ENCODE measurements around the gene SIX3.

SIX3 gene

DNA sequence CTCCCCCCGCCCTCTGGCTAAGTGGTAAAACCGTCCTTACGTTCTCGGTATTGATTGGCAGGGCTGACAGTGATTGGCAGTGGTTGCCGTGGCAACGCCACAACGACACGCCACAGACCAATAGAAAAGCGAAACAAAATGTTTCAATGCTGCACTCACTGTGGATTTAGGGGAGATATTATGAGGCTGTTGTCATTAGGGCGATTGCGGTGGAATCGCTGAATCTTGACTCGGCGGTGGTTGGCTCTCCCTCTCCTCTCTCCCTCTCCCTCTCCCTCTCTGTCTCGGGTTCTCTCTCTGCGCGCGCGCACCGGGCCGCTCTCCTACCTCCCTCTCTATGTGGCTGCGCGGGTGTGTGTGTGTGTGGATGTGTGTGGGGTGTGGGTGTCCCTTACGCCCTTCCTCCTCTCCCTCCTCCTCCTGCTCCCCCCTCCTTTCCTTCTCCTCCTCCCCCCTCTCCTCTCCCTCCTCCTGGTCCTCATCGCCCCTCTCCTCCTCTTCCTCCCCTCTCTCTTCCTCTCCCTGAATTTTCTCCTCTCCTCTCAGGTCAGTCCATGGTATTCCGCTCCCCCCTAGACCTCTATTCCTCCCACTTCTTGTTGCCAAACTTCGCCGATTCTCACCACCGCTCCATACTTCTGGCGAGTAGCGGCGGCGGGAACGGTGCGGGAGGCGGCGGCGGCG lies at the start of gene SIX3:
SIX3 (plus strand) TSS at position 152 of the 684 bp plus-strand sequence; CDS start at position 555, 403 bp downstream.
- peak; percentile 25 for DNase-seq

DNA sequence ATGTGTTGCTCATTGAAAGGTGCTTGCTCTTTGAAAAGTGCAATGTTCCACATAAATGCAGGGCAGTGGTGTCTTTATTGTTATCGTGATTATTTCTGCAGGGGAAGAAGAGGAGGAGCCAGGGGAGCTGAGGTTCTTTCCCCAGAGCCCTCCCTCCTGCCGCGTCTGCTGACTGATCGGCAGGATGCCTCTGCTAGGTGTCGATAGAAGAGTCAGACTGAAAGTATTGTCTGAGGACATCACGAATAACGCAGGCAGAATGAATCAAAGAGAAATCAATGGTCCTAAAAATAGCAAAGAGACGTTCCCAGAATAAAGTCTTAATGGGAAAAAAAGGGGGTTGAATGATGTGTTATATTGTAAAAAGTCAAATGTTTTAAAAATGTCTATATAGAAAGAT lies 47.4 kb upstream of the SIX3 start:
- no peak for DNase-seq

DNA sequence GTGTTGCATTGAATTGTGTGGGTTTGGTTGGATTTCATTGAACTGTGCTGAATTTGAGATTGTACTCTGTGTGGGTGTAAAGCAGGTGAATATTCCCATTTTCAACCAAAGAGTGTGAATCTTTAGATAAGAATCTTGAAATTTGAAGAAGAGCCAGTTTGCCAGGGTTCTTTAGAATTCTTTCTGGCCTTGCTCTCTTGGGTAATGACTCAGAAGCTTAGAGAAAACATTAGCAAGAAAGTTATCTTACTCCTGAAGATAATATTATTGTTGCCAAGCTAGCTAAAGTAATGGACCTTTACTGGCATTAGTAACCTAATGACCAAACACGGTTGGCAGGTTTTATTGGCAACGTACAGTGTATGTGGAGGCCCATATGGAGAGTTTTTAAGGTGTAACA lies 46.4 kb upstream of the SIX3 start:
- DNase-seq: no peak

DNA sequence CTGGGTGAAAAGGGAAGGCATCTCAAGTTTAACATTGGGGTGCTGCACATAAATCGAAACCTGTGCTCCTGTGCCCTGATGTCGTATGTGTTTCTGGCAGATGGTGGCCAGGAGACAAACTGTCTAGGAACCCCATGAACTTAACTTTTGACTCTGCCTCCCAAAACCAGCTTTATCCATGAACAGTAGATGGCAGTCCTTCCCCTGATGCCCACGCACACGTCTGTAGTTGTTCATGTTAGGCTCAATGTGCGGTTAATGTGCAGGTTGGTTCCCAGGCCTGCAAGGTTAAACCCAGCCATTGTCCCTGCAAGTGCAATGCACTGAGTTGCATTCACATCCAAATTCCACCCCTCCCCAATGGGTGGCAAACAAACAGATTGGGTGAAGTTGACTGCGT lies 44.1 kb upstream of the SIX3 start:
- no peak for DNase-seq

DNA sequence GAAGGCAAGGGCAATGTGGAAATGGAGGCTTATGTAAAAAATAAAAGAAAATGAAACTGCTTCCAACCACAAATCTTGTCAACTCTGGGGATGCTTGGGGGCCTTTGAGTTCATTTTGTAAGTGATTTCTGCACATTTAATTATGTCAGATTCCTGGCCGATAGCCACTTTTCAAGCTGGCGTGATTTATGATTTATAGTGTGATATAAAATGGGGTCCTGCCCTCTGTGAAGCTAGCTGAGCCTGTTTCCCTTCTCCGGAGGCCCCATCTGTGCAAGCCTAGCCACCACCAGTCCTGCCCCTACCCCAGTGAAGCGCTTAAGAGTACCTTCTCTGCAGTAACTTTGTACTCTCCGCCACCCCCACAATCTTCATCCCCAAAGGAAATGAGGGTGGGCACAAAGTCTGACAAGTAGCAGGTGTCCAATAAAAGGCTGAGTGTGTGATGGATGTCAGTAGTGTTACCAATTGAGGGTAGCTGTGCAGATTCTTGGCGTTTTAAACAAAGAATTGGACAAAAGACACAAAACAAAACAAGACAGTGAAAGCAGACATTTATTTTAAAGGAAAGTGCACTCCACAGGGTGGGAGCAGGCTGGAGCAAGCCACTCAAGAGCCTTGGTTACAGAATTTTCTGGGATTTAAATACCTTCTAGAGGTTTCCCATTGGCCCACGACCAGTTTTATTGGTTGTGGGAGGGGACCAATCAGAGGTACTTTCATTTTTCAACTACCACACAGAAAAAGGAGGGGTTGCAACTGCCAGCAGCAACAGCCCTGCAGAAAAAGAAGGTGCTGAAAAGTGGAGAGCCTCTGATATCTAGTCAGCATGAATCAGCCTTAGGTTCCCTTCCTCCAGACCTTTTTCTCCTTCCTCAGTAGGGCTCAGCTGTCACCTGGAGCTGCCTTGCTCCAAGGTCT lies 39.0 kb upstream of the SIX3 start:
- no peak for DNase-seq

DNA sequence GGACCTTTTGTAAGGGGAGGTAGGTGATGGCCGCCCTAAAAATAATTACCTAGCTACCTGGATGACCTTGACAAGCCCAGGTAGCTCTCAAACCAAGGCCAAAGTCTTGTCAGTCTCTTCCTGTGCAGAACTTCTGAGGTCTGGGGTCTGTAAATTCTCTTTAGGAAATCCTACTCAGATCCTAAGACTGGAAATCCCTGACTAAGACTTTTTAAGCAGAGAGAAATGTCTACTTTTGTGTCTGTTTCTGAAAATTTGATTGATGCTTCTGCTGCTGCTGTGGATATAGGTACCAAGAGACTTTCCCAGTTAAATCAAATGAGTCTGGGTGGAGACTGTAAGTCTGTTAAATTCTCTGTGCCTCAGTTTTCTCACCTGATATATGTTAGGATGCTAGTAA lies 36.9 kb upstream of the SIX3 start:
- no peak for DNase-seq

DNA sequence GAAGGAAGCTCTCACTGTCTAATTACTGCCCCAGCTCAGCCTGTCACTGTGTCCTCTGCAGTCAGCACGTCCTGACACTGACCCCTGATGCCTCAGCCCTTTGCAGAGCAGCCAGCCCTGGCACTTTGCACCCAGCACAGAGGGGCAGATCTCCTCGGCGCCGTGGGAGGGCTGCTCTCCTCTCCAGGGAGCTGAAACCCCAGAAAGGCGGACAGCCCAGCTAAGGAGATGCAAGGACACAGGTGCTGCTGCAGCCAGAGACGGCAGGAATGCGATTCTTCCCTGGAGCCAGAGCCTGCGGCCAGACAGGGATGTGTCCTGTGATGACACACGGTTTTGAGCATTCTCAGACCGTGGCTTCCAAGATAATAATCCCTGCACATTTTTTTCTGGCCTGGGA lies 34.5 kb upstream of the SIX3 start:
- DNase-seq: no peak

DNA sequence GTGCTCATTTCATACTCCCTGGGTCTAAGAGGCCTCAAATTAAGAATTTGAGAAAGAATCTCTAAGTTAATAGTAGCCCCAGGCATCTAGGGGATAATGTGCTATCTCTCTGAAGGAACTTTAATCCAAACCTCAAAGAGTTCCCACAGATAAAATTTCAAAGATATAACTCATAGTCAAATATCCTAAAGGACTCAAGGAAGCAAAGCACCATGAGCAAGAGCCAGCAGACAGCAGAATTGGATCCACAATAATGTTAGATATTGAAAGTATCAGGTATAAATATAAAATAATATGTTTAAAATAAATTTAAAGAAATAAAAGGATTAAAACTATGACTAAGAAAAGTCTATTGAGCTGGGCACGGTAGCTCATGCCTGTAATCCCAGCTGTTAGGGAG lies 31.7 kb upstream of the SIX3 start:
- no peak for DNase-seq

DNA sequence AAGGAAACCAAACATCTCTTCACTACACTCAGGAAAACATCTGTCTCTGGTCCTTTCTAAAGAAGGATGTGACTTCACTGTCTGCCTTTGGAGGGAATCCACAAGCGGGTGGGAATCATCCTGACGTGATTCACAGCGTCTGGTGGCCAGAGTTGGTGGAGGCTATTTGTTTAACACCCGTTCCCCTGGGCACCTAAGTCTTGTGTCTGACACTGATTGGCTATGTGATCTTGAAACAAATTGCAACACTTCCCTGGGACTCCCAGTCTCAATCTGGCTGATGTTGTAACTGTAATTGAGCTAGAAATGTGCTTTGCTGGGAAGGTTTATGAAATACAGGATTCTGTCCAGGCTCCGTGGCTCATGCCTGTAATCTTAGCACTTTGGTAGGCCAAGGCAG lies 28.8 kb upstream of the SIX3 start:
- DNase-seq: no peak

DNA sequence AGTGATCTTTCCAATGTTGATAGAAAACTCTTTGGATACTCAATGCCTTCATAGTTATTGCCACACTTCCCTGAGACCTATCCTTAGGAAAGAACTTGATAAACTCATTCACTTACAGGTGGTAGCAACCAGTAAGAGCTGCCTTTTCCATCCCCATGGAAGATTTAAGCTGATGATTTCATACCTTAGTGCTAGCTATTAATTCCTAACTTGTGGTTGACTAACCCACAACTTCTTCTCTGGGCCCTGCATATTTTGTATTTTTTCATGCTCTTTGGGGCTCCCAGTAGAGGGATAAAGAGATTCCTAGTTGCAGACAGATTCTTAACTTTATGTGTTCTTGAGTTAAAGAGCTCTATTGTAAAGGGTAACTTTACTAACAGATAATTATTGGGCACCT lies 25.2 kb upstream of the SIX3 start:
- DNase-seq: no peak

DNA sequence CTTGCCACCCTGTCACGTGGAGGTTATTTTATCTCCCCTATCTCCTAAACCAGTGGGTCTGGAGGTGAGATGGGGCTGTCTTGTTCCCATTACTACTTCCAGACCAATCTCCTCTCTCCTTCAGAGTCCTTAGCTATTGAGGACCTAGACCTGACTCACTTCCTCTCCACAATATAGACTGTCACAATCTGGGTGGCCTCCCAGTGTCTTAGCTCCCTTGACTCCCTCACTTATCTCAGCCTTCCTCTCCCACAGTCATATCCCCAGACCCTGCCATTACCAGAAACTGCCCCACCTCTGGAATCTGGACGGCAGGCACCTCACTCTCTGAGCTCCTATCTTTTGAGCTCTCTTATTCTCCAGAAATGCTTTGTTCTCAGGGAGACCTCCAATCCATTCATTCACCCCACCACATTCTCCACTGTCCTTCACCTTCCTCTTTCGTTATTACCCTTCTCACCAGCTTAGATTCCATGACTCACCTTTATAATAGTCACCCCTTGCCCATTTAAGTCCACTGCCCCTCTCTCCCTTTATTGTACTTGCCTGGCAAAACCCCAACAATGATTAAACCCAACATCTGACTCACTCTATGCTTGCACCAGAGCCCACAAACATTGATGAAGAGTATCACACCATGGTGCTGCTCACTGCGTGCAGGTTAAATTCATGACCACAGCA lies 23.3 kb upstream of the SIX3 start:
- no peak for DNase-seq

DNA sequence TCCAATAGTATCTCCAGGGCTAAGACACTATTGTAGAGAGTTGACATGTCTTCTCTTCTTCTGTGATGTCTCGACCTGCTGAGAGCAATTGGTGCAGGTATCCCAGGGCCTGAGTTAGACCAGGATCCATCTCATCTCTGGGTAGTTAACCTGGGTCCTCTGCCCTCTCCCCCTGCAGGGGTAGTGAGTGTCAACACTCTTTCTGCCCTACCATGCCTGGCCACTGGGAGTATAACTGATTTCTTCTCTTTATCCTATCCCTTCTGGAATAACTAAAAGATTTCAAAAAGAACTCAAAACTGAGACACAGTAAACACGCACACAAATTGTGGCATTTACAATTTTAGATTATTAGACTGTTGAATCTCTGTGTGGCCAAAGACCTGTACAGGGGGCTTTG lies 20.8 kb upstream of the SIX3 start:
- DNase-seq: no peak

DNA sequence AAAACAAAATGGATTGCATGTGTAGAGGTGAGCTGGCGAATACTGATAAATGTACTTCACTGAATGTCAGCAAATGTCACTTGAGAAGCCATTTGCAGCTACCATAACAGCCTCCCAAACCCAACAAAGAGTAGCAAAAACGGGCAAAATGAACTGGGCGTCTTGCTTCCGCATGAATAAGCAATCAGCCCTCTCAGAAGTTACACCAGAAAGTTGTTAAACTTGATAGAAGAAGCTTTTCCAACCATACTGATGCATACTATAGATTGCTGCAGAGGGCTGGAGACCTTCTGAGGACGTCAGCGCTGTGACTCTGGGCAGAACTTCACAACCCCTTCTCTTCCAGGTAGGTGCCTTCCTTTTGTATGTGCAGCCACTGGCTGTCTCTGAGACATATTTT lies 18.7 kb upstream of the SIX3 start:
- no peak for DNase-seq

DNA sequence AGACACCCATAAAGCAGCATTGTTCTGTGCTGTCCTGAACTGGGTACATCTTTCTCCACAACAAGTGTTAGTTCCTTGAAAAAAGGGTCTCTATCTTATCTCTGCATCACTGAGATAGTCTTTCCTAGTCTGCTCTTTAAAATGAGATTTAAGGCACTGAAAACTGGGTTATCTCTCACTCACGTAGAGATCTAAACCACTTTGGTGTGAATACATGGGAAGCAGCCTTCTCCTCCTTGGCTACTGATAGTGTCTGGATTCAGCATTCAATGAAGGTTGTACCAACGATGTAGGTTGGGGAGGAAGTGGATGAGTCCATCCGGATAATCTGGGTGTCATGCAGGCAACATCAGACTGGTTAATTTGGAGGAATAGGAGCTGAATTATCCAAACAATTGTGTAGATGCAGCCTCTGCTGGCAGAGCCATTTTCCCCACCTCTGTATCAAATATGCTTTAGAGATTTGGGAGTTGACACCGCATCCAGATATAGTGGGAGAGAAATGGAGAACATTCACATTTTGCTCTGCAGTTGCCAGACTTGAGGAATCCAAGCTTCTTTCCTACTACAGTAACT lies 15.9 kb upstream of the SIX3 start:
- no peak for DNase-seq

DNA sequence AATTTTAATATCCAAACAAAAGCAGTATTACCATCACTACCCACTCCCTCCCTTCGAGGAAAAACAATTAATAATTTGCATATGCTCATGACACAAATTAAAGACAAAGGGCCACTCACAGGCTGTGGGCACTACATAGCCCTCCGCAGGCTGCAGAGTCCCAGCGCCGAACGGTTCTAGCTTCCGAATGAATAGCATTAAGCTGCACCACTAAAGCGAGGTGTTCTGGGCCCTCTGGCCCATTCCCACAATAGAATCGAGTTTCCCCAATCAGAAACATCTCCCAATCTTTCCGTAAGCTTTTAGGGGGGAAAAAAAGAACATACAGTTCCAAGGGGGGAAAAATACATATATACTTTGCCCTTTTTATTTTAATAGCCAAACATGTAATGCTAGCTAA lies 14.5 kb upstream of the SIX3 start:
- DNase-seq: no peak

DNA sequence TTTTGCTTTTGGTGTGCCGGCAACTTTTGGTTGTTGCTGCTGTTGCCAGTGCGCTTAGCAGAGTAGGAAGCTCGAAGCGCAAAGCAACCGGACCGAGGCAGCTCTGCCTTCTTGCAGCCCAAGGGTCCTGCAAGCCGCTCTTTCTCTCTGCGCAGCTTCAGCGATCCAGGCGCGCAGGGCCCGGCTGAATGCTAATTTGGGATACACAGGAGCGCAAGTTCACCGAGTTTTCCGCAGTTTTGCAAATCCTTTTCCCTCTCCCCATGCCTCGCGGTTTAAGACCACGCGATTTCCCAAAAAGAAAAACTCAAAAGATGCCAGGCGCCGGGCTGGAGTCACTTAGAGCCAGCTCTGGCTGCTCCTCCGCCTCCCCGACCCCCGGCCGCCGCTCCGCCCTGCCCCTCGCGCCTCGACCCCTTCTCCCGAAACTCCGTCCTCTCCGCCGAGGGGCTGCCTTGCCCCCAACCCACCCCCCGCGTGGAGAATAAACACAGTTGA lies 13.5 kb upstream of the SIX3 start:
- no peak for DNase-seq

DNA sequence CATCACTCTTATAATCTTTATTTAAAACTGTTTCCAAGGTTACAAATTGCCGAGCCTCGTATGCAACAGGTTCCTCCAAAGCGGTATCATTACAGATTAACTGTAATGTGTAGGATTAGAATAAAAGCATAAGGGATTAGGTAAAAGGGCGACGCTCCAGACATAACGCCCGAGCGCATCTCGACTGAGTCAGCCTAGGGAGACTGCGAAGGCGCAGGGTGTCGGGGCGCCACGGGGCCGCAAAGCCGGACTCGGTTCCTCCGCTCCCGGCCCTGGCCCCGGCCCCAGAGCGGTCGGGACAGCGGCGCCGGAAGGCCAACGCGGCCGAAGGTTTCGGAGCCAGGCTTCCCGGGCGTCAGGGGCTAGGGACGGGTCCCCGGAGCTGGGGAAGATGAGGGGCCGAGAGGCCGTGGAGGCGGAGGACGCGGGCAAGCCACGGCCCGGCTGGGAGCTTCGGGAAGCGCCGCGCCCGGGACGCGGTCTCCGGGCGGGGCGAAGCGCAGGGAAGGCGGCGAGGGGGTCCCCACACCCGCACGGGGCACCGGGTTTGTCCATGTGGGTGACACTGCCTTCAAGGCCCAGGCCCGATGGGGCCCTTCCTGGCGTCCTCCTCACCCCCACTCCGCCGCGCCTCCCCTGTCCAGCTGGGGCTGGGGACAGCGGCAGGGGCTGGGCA lies 12.9 kb upstream of the SIX3 start:
- DNase-seq: no peak

DNA sequence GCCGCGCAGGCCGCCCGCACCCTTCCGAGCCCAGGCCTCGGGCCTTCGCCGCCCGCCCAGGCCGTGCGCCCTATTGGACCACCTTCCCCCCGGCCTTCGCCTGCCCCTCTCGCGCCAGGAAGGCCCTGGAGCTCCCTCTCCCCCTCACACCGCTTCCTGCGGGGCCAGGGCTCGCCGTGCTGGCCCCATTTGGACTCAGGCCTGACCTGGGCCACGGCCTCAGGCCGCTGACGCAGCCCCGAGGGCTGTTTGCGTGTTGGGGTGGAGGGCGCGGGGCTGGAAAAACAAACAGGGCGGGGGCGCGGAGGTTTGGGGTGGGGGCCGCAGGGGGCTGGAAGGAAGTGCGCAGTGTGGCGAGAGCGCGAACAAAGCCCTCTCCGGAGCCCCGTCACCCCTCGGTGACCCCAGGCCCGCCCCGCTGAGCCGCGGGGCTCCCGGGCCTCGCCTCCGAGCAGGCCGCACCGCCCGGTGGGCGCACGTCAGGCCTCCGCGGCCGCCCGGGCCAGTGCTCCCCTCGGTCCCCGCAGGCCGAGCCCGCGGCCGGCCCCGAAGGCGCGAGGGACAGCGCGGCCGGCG lies 12.3 kb upstream of the SIX3 start:
- no peak for DNase-seq

DNA sequence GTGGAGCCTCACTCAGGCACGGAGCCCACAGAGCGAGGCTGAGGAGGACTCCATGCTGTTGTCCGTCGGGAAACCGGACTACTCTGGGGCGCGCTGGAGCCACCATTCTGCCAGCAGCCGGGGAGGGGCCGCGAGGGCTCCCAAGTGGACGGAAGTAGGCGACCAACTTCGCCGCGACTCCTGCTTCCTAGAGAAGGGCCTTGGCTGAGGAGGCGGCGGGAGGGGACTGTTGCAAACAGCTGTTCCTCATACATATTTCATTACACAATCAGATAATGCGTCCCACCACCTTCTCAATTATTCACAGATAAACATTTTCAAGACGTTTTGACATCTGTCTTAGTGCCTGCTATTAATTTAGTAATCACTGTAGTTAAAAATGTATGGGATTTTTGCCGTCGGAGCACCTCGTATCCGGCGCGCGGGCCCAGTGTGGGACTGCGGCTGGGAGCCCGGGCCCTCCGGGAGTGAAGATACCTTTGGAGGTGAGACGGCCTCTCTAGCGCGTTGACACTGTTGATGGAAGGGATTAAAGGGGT lies 11.7 kb upstream of the SIX3 start:
- no peak for DNase-seq

DNA sequence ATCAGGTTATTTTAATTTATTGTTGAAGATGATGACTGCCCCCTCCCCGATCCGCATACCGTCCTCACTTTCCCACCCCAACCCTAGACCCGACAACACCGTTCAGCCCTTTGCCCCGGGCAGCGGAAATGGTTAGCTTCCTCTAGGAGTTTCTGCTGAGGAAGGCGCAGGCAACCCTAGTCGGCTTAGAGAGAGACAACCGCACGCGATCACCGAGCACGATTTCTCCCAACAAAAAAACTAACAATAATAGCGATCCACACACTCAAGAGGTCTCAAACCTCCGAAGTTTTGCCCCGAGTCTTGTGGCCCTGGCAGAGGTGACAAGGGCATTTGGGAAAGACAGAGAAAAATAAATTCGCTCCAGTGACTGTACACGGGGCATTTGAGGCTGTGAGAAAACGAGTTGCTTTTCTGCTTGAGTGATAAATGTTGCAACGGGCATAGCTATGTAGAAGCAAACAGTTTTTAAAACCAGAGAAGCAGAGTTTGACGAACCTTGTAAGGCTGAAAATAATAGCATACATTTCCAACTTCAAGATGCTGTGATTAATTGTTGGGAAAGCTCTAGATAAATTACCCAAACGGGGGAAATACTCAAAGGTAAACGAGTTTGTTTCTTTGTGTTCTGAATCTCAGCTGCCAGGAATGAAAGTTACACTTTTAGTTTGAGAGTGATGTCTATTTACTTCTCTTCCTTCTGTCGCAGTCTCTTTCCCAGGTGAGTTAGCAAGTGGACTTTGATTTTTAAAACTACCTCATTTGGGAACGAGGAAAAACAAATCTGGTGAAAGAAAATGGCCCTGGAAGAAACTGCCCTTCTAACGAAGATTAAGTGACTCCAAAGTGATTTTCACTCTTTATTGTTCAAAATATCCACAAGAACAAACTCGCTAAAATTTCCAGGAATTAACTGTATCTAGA lies 11.0 kb upstream of the SIX3 start:
- no peak for DNase-seq
